ENCODE measurements around the gene FAM120B. TPM values are rescaled to one million over a fixed set of nuclear protein-coding genes. Genes with fewer than 3 reads are reported as not detected.

FAM120B gene
- total RNA-seq, 5 donors from 2014 or later (not counting 1 experiment from before 2014, with no cell fraction given), result 34.1 to 39.8 (median 38.0) TPM

DNA sequence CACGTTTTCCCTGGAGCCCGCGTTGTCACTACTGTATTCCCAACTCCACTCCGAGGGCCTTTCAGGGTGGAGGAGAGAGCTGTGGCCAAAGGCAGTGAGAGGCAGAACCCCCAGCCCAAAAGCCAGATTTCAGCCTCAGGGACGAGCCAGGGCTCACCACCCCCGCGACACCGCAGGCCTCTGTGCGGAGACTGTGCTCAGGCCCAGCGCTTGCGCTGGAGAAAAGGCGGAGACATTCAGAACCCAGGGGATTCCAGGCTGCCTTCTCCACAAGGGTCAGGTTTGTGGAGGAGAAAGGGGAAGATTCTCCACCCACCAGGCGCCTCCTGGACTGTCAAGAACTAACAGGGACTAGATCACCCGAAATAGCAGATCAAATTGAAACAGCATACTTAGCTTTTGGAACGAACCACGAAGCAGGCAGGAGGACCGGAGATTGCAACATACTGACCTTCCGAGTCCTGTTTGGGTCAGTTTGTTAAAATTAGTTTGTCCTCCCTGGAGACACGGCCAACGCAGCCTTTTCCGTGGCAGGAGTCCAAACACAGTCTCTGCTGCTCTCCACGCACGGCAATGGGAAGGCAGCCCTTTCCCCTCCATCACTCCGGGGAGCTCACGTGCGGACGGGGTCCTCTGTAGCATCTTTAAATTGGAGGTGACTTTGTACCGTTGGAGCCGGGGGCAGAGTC lies 30.0 kb upstream of the FAM120B start:
- WGBS (ENCODE audit: insufficient coverage), result 98% methylated on average over 17 of the region's 29 CpGs
- H3K9me3 ChIP-seq, result no peaks in the 10 kb centered on the region
- ATAC-seq (replicated peaks in 1 of 4) (no peak), DNase-seq (no peak)
- Mint-ChIP-seq H3K4me1 (peaks cover 38 to 50% (median 39%) of the 10 kb centered on the region in 3 donors), H3K9me3 (no peaks in the 10 kb centered on the region), H3K27ac (no peak overlapping the region), H3K4me3 (no peak overlapping the region), H3K36me3 (no peaks in the 10 kb centered on the region), H3K27me3 (peaks cover 0 to 5% of the 10 kb centered on the region in 2 donors)
- H3K4me1 ChIP-seq (ENCODE audit: control insufficient read depth in 1 of 2, extremely low read depth in 1 of 2, insufficient read depth in 2 of 2, low read length in 2 of 2), result peaks cover 29 to 62% of the 10 kb centered on the region in 2 experiments
- H3K36me3 ChIP-seq (ENCODE audit: control insufficient read depth in 2 of 2, extremely low read depth in 1 of 2, insufficient read depth in 1 of 2, low read length in 1 of 2), result no peaks in the 10 kb centered on the region
- CTCF ChIA-PET, result interaction anchor here in 1 of 2 donors (0.6 to 0.7 kb wide), 3 partner anchors 9 to 286 kb away, joined by 3 to 4 read pairs (median 3); no protein-coding TSS in a partner anchor
- POLR2A ChIA-PET, result no interaction called here
- H3K27ac ChIP-seq (ENCODE audit: low read length), result no peak overlapping the region
- peaks cover 0 to 54% of the 10 kb centered on the region in 2 experiments for H3K27me3 ChIP-seq (replicated peaks in 1 of 2; ENCODE audit: control insufficient read depth in 2 of 2, extremely low read depth in 1 of 2, insufficient read depth in 2 of 2, low read length in 1 of 2)
- no peak overlapping the region for H3K4me3 ChIP-seq (ENCODE audit: control insufficient read depth in 1 of 2, extremely low read depth in 1 of 2, low read length in 1 of 2)

DNA sequence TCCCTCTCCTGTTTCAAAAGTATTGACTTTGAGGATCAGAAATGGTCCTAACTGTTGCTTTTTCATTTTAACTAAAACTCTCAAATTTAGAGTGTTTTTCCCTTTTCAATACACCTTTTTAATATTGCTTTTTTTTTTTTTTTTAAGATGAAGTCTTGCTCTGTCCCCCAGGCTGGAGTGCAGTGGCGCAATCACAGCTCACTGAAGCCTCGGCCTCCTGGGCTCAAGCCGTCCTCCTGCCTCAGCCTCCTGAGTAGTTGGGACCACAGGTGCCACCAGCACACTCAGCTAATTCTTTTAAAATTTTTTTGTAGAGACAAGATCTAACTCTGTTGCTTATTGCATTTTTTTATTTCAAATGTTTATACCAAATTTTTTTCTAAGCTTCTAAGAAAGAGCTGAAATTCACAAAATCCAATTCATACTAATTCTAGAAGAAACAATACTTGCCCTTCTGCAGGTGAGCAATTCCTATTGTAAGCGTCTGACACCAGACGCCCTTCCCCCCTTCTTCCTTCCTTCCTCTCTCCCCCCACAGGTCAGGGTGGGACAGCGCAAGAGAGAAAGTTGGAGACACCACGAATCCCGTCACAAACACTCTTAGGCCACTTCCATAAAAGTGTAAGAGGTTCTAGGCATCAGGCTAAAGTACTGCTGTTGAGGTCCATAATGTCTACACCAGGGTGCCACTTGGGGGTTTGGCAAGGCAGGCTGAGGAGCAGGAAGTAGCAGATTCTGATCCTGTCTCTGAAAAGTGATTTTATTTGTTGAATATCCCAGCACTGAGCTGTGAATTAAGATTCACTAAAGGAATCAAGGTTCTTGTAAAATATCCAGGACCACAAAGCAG lies 28.4 kb upstream of the FAM120B start:
- H3K4me3 Mint-ChIP-seq, result peak overlapping the region in 1 of 3 donors; percentile 73
- peak overlapping the region; percentile 72 to 82 for H3K27ac Mint-ChIP-seq
- ChIA-PET POLR2A (interaction anchor here in 1 of 2 donors (0.7 kb wide), 1 partner anchor 15 kb away, joined by 3 read pairs; no protein-coding TSS in a partner anchor), CTCF (interaction anchor here (0.7 to 1.5 kb wide), 2 partner anchors 34 to 130 kb away, joined by 3 to 4 read pairs; no protein-coding TSS in a partner anchor)
- peaks cover 0 to 3% of the 10 kb centered on the region in 2 donors for H3K36me3 ChIP-seq (ENCODE audit: control insufficient read depth in 2 of 2, extremely low read depth in 1 of 2, insufficient read depth in 1 of 2, low read length in 1 of 2)
- H3K4me3 ChIP-seq (ENCODE audit: control insufficient read depth in 1 of 2, extremely low read depth in 1 of 2, low read length in 1 of 2), result no peak overlapping the region
- no peaks in the 10 kb centered on the region for H3K9me3 ChIP-seq
- H3K27me3 ChIP-seq (replicated peaks in 1 of 2; ENCODE audit: control insufficient read depth in 2 of 2, extremely low read depth in 1 of 2, insufficient read depth in 2 of 2, low read length in 1 of 2), result peaks cover 0 to 51% of the 10 kb centered on the region in 2 experiments
- DNase-seq (peak in 1 of 35 experiments; percentile 24), ATAC-seq (replicated peaks in 1 of 4) (peak; percentile 22 to 47 (median 34))
- H3K36me3 Mint-ChIP-seq, result no peaks in the 10 kb centered on the region
- peaks cover 29 to 46% of the 10 kb centered on the region in 2 experiments for H3K4me1 ChIP-seq (ENCODE audit: control insufficient read depth in 1 of 2, extremely low read depth in 1 of 2, insufficient read depth in 2 of 2, low read length in 2 of 2)
- no peaks in the 10 kb centered on the region for H3K9me3 Mint-ChIP-seq
- H3K4me1 Mint-ChIP-seq, result peaks cover 25 to 34% (median 29%) of the 10 kb centered on the region in 3 donors
- 23% methylated on average over 2 of the region's 8 CpGs for WGBS (ENCODE audit: insufficient coverage)
- H3K27me3 Mint-ChIP-seq, result peaks cover 0 to 5% of the 10 kb centered on the region in 2 donors
- H3K27ac ChIP-seq (ENCODE audit: low read length), result no peak overlapping the region

DNA sequence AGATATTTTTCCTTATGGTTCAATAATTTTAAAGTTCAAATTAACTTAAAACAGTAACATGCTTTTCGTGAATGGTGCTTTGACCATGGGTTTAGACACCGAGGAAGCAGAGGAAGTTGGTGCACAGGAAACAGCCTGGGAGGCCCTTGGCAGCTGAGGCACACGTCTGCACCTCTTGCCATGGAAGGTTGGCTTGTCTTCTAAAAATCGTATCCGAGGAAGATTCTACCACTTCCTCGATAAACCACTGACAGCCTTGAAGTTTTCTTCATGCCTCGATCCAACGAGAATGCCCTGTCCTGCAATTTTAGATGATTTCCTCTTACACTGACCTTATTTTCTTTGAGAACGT lies 27.8 kb upstream of the FAM120B start:
- peaks cover 25 to 31% (median 27%) of the 10 kb centered on the region in 3 donors for H3K4me1 Mint-ChIP-seq
- Histone ChIP-seq H3K36me3 (ENCODE audit: control insufficient read depth in 2 of 2, extremely low read depth in 1 of 2, insufficient read depth in 1 of 2, low read length in 1 of 2) (peaks cover 0 to 3% of the 10 kb centered on the region in 2 donors), H3K9me3 (no peaks in the 10 kb centered on the region), H3K4me1 (ENCODE audit: control insufficient read depth in 1 of 2, extremely low read depth in 1 of 2, insufficient read depth in 2 of 2, low read length in 2 of 2) (peaks cover 29 to 40% of the 10 kb centered on the region in 2 experiments), H3K27ac (ENCODE audit: low read length) (no peak overlapping the region), H3K4me3 (ENCODE audit: control insufficient read depth in 1 of 2, extremely low read depth in 1 of 2, low read length in 1 of 2) (peak overlapping the region in 1 of 2 donors; percentile 15), H3K27me3 (replicated peaks in 1 of 2; ENCODE audit: control insufficient read depth in 2 of 2, extremely low read depth in 1 of 2, insufficient read depth in 2 of 2, low read length in 1 of 2) (peaks cover 0 to 51% of the 10 kb centered on the region in 2 experiments)
- ATAC-seq (replicated peaks in 1 of 4) (peak; percentile 40 to 64 (median 50)), DNase-seq (peak in 1 of 35 experiments; percentile 29)
- 6% methylated on average over 8 of the region's 9 CpGs for WGBS (ENCODE audit: insufficient coverage)
- H3K36me3 Mint-ChIP-seq, result no peaks in the 10 kb centered on the region
- ChIA-PET CTCF (interaction anchor here in 1 of 2 donors (1.5 kb wide), 1 partner anchor 33 kb away, joined by 4 read pairs; no protein-coding TSS in a partner anchor), POLR2A (interaction anchor here in 1 of 2 donors (0.7 kb wide), 1 partner anchor 14 kb away, joined by 3 read pairs; no protein-coding TSS in a partner anchor)
- H3K9me3 Mint-ChIP-seq, result no peaks in the 10 kb centered on the region
- peak overlapping the region in 2 of 3 donors; percentile 17 to 73 for H3K4me3 Mint-ChIP-seq
- peak overlapping the region; percentile 72 to 82 for H3K27ac Mint-ChIP-seq
- H3K27me3 Mint-ChIP-seq, result peaks cover 0 to 3% of the 10 kb centered on the region in 2 donors

- Histone ChIP-seq H3K36me3 (ENCODE audit: control insufficient read depth in 2 of 2, extremely low read depth in 1 of 2, insufficient read depth in 1 of 2, low read length in 1 of 2) (peaks cover 0 to 3% of the 10 kb centered on the region in 2 donors), H3K27me3 (replicated peaks in 1 of 2; ENCODE audit: control insufficient read depth in 2 of 2, extremely low read depth in 1 of 2, insufficient read depth in 2 of 2, low read length in 1 of 2) (peaks cover 0 to 50% of the 10 kb centered on the region in 2 experiments), H3K4me3 (ENCODE audit: control insufficient read depth in 1 of 2, extremely low read depth in 1 of 2, low read length in 1 of 2) (no peak overlapping the region), H3K27ac (ENCODE audit: low read length) (no peak overlapping the region), H3K9me3 (no peaks in the 10 kb centered on the region), H3K4me1 (ENCODE audit: control insufficient read depth in 1 of 2, extremely low read depth in 1 of 2, insufficient read depth in 2 of 2, low read length in 2 of 2) (peaks cover 29 to 34% of the 10 kb centered on the region in 2 experiments)
- 97% methylated on average over 5 of the region's 8 CpGs for WGBS (ENCODE audit: insufficient coverage)
- ChIA-PET POLR2A (no interaction called here), CTCF (no interaction called here)
- Mint-ChIP-seq H3K9me3 (no peaks in the 10 kb centered on the region), H3K36me3 (no peaks in the 10 kb centered on the region), H3K4me3 (peak overlapping the region in 2 of 3 donors; percentile 1 to 73), H3K27me3 (no peaks in the 10 kb centered on the region), H3K4me1 (peaks cover 24 to 28% (median 25%) of the 10 kb centered on the region in 3 donors), H3K27ac (peak overlapping the region; percentile 76 to 87)
- ATAC-seq (replicated peaks in 1 of 4) (no peak), DNase-seq (no peak)
Measured at GRCh38 chr6:170279426-170279825, 27.1 kb upstream of the FAM120B start.

- POLR2A ChIA-PET, result no interaction called here
- 72% methylated on average over 35 of the region's 36 CpGs for WGBS (ENCODE audit: insufficient coverage)
Measured at GRCh38 chr6:170279977-170280688, 26.4 kb upstream of the FAM120B start.

More at GRCh38 chr6:170279977-170280688, 26.4 kb upstream of the FAM120B start:
- peaks cover 0 to 49% of the 10 kb centered on the region in 2 experiments for H3K27me3 ChIP-seq (replicated peaks in 1 of 2; ENCODE audit: control insufficient read depth in 2 of 2, extremely low read depth in 1 of 2, insufficient read depth in 2 of 2, low read length in 1 of 2)
- Mint-ChIP-seq H3K27me3 (peaks cover 0 to 2% of the 10 kb centered on the region in 2 donors), H3K27ac (peak overlapping the region; percentile 80 to 87), H3K4me1 (peaks cover 24 to 28% (median 25%) of the 10 kb centered on the region in 3 donors), H3K36me3 (peaks cover under 1% of the 10 kb centered on the region), H3K9me3 (no peaks in the 10 kb centered on the region), H3K4me3 (peak overlapping the region; percentile 66 to 78 (median 73))
- CTCF ChIA-PET, result no interaction called here
- H3K27ac ChIP-seq (ENCODE audit: low read length), result peak overlapping the region; percentile 64
- peak; percentile 72 to 86 (median 82) for ATAC-seq (replicated peaks in 1 of 4)
- no peaks in the 10 kb centered on the region for H3K9me3 ChIP-seq
- peak overlapping the region in 1 of 2 donors; percentile 48 for H3K4me3 ChIP-seq (ENCODE audit: control insufficient read depth in 1 of 2, extremely low read depth in 1 of 2, low read length in 1 of 2)
- H3K36me3 ChIP-seq (ENCODE audit: control insufficient read depth in 2 of 2, extremely low read depth in 1 of 2, insufficient read depth in 1 of 2, low read length in 1 of 2), result peaks cover 0 to 3% of the 10 kb centered on the region in 2 donors
- peak in 26 of 35 experiments; percentile 30 to 78 (median 57) for DNase-seq
- peaks cover 29 to 31% of the 10 kb centered on the region in 2 experiments for H3K4me1 ChIP-seq (ENCODE audit: control insufficient read depth in 1 of 2, extremely low read depth in 1 of 2, insufficient read depth in 2 of 2, low read length in 2 of 2)

Data from T-cell (primary cell).